Retina (tissue), 1 donor: ENCODE results near the gene KCNA3.

ENCODE experiments used
- DNase-seq: peaks from one replicate; pipeline ENCODE4 v3.0.0-alpha.2; 2016

KCNA3 gene

GRCh38 chr1:110637475-110637874 is 37.3 kb downstream of the KCNA3 start:
- DNase-seq, result no peak

GRCh38 chr1:110636149-110636935 is 38.4 kb downstream of the KCNA3 start:
- DNase-seq, result no peak

- no peak for DNase-seq
These were observed 39.3 kb downstream of the KCNA3 start for GRCh38 chr1:110635434-110635833.

- DNase-seq, result no peak
These were observed 40.1 kb downstream of the KCNA3 start for GRCh38 chr1:110634455-110635311.

GRCh38 chr1:110634086-110634454 is 40.7 kb downstream of the KCNA3 start:
- DNase-seq, result no peak

- no peak for DNase-seq
These were observed 41.1 kb downstream of the KCNA3 start for GRCh38 chr1:110633646-110634030.

GRCh38 chr1:110631836-110632620 is 42.7 kb downstream of the KCNA3 start:
- no peak for DNase-seq

- peak; percentile 76 for DNase-seq
These were observed 43.7 kb downstream of the KCNA3 start for GRCh38 chr1:110630839-110631663.

GRCh38 chr1:110628323-110629105 is 46.2 kb downstream of the KCNA3 start:
- DNase-seq, result no peak

GRCh38 chr1:110627764-110628163 is 47.0 kb downstream of the KCNA3 start:
- DNase-seq, result no peak

- no peak for DNase-seq
These were observed 47.9 kb downstream of the KCNA3 start for GRCh38 chr1:110626889-110627288.
